GM10266 (cell line): ENCODE measurements around the gene ABCC4.

ENCODE experiments used
- DNase-seq: peaks from one replicate; pipeline ENCODE4 v3.0.0; 2012; ENCODE audit errors: extremely low spot score
- TF ChIP-seq, protein P1 (sequence below): IDR thresholded peaks from 2 replicates; pipeline ENCODE4 v1.5.1; 2012; ENCODE audit warnings: mild to moderate bottlenecking, low read depth; ENCODE audit not compliant: control insufficient read depth, insufficient read depth; ENCODE audit errors: missing control alignments

Gene ABCC4

DNA sequence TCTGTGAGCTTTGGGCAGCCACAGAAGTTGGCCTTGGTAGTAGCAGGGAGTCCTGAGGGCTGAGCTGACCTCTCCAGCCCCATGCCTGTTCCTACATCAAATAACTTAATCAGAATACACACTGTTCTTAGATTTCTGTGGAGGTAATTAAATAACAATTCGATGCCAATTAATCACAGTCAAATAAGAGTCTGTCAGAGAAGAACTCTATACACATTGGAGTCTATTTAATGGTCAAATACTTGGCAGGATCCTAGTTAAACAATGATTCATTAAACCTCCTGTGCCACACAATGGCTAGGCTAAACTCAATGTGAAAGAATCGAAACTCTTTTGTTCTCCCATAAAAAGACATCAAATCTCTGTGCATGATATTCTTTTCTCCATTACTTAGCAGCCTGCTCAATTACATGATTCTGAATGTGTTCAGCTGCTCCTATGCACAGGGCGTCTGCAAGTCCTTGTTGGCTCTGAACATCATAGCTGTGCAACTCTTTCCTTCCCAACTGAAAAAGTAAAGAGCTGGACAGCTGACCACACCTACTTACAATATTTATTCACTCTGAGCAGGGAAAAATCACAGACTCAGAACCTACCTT is 173.1 kb downstream of the ABCC4 start:
- TF ChIP-seq, protein P1, sequence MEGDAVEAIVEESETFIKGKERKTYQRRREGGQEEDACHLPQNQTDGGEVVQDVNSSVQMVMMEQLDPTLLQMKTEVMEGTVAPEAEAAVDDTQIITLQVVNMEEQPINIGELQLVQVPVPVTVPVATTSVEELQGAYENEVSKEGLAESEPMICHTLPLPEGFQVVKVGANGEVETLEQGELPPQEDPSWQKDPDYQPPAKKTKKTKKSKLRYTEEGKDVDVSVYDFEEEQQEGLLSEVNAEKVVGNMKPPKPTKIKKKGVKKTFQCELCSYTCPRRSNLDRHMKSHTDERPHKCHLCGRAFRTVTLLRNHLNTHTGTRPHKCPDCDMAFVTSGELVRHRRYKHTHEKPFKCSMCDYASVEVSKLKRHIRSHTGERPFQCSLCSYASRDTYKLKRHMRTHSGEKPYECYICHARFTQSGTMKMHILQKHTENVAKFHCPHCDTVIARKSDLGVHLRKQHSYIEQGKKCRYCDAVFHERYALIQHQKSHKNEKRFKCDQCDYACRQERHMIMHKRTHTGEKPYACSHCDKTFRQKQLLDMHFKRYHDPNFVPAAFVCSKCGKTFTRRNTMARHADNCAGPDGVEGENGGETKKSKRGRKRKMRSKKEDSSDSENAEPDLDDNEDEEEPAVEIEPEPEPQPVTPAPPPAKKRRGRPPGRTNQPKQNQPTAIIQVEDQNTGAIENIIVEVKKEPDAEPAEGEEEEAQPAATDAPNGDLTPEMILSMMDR, result no peak
- no peak for DNase-seq

DNA sequence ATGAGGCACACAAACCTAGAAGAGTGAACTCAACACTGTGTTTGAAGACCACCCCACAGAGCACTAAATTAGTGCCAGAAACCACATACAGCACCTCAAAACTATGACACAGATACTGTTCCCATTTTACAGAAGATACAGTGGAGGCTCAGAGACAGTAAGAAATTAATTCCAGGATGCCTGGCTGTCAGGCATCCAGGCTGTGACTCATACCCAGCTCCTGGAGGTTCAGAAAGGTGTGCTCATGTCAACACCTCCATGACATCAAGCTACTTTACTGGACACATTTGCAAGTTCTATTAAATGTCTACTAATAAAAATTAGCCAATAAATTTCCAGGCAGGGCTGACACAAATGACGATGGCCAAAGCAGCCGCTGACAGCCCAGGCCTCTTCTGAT is 176.3 kb downstream of the ABCC4 start:
- no peak for DNase-seq
- TF ChIP-seq, protein P1, result no peak

DNA sequence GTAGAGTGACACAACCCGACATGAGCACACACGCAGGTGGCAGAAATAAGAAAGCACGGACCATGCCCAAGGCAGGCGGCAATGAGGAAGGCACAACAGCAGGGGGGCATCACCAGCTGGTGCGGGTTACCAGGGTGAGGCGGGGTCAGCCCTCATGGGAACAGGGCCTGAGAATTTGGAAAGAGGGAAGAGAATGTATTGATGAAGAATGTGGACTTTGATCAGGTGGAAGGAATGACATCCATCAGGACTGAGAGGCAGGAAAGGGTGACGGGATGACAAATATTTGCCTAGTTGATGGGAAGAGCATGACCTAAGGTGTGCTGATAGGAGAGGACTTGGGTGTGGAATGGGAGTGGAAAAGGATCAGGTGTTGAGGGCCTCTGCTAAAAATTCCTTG is 177.5 kb downstream of the ABCC4 start:
- TF ChIP-seq, protein P1, result no peak
- no peak for DNase-seq

DNA sequence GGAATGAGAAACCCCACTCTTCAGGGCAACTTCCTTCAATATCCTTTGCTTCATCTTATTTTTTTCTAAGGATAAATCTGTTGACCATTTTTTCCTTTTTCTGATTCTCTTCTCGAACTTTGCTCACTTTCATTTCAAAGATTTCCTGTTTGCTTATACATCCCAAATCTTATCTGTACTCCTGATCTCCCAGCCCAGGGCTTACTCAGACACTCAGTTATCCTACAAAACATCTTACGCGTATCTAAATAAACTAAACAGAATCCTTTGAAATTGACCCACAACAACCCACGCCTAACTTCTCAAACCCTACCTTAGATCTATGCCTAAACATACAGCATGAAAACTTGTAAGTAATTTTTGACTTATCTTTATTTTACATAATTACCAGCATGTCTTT is 179.2 kb downstream of the ABCC4 start:
- TF ChIP-seq, protein P1, result no peak
- no peak for DNase-seq

DNA sequence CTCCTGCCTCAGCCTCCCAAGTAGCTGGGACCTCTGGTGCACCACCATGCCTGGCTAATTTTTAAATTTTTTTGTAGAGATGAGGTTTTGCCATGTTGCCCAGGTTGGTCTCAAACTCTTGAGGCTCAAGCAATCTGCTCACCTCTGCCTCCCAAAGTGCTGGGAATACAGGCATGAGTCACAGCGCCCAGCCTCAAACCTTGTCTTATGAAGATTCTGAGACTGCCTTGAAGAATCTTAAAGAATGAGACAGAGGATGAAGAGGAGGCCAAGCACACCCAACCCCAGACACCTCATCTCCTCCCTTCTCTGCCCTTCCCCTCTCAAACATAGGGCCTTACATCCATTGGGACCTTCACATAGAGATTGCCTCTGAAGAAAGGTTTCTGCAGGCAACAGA is 179.7 kb downstream of the ABCC4 start:
- no peak for DNase-seq
- TF ChIP-seq, protein P1, result no peak

DNA sequence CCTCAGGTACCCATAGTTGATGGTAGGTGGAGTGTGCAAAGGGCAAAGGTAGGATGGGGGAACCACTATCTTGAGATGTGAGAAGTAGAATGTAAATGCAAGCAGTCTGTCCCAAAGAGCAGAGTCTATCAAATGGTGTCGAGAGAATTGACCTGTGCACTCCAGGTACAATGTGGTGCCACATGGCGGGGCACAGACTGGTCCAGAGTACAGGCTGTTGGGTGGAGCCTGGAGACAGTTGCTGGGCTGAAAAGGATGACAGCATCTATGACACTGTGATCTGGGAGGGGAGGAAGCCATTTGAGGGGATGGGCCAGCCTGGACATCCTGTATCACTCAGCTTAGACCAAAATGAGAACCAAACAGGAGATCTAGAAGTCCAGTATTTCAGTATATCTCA is 180.6 kb downstream of the ABCC4 start:
- TF ChIP-seq, protein P1, result no peak
- no peak for DNase-seq

DNA sequence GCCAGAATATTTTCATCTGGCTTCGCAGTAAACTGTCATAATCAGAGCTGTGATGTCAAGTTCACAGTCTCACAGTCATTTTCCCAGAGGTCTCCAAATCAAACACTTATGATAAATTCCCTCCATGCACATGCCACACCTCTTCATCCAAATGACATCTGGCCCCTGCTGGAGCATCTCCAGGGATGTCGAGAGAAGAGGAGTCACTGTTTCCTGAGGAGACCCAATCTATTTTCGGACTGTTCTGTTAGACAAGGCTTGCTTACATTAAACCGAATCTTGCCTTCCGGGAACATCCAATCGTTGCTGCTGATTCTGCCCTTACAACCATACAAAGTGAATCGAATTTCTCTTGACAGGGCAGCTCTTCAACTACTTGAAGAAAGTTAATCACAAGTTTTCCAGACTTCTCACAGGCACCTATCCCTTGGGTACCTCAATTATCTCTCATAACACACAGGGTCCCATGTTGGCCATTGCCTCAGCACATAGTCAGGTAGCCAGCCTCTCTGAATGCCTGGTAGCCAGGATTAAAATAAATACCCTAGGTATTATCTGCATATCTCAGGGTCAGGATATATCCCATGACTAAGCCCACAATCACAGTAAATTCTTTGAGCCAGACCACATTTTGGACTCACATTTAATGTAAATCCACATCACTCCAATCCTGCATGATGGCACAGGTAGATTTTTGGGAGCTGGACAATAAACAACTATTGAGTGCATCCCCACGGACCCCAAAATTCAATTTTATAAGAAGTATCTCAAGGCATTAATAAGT is 182.5 kb downstream of the ABCC4 start:
- TF ChIP-seq, protein P1, result no peak
- no peak for DNase-seq
